Measurements from ENCODE around the gene CASS4.

GRCh38 chr20:56386219-56386618, 25.8 kb upstream of the CASS4 start:
- TF ChIP-seq EZH2 (IDR thresholded peaks at IDR 0.05) (no peak), CTCF (IDR thresholded peaks at IDR 0.05) (no peak)
